Parathyroid adenoma (tissue), 2 donors: ENCODE measurements around the gene NEK1.

Experiments
- H2AFZ ChIP-seq: fragments of 300-600 bp; sonication (generic); one replicate; pipeline ENCODE4 v1.7.0; 2017; ENCODE audit warnings: antibody characterized with exemption, mild to moderate bottlenecking
- H3K27ac ChIP-seq: fragments of 300-600 bp; sonication (generic); one replicate; pipeline ENCODE4 v1.7.0; 2017
- H3K27me3 ChIP-seq: fragments of 300-600 bp; sonication (generic); one replicate; pipeline ENCODE4 v1.7.0; 2017; ENCODE audit warnings: low read length; ENCODE audit not compliant: control insufficient read depth, insufficient read depth
- H3K36me3 ChIP-seq: fragments of 300-600 bp; sonication (generic); one replicate; pipeline ENCODE4 v1.7.0; 2017; ENCODE audit warnings: low read length; ENCODE audit not compliant: control insufficient read depth, insufficient read depth
- H3K4me1 ChIP-seq: fragments of 300-600 bp; sonication (generic); one replicate; pipeline ENCODE4 v1.7.0; 2017; ENCODE audit warnings: control low read depth
- H3K4me2 ChIP-seq: fragments of 300-600 bp; sonication (generic); one replicate; pipeline ENCODE4 v1.7.0; 2017; ENCODE audit warnings: low read length
- H3K4me3 ChIP-seq: fragments of 300-600 bp; sonication (generic); one replicate; pipeline ENCODE4 v1.7.0; 2017; ENCODE audit warnings: low read depth, low read length
- H3K79me2 ChIP-seq: fragments of 300-600 bp; sonication (generic); one replicate; pipeline ENCODE4 v1.7.0; 2017; ENCODE audit warnings: control low read depth
- H3K9ac ChIP-seq: fragments of 300-600 bp; sonication (generic); one replicate; pipeline ENCODE4 v1.7.0; 2017; ENCODE audit warnings: mild to moderate bottlenecking
- H3K9me3 ChIP-seq: fragments of 300-600 bp; sonication (generic); one replicate; pipeline ENCODE4 v1.7.0; 2017; ENCODE audit warnings: low read length; ENCODE audit not compliant: control insufficient read depth
- CTCF ChIP-seq: fragments of 300-600 bp; sonication (generic); IDR thresholded peaks from one replicate; pipeline ENCODE4 v1.7.0; 2017; ENCODE audit warnings: antibody characterized with exemption, mild to moderate bottlenecking
- donor health status: primary hyperparathyroidism.

NEK1 gene

GRCh38 chr4:169645627-169646026 is 33.2 kb upstream of the NEK1 start:
- H3K9ac ChIP-seq = no peak overlapping the region
- H3K79me2 ChIP-seq = no peaks in the 10 kb centered on the region
- H3K27me3 ChIP-seq = no peaks in the 10 kb centered on the region
- H3K36me3 ChIP-seq = no peaks in the 10 kb centered on the region
- TF ChIP-seq CTCF = no peak
- H3K4me3 ChIP-seq = no peak overlapping the region
- H3K27ac ChIP-seq = no peak overlapping the region
- H3K9me3 ChIP-seq = no peaks in the 10 kb centered on the region
- H3K4me1 ChIP-seq = no peaks in the 10 kb centered on the region
- H3K4me2 ChIP-seq = no peak overlapping the region
- H2AFZ ChIP-seq = no peak overlapping the region

- Histone ChIP-seq H3K27me3 (no peaks in the 10 kb centered on the region), H3K9me3 (no peaks in the 10 kb centered on the region), H3K4me2 (no peak overlapping the region), H3K4me3 (no peak overlapping the region), H3K9ac (no peak overlapping the region), H3K4me1 (no peaks in the 10 kb centered on the region), H3K27ac (no peak overlapping the region), H3K36me3 (no peaks in the 10 kb centered on the region), H2AFZ (no peak overlapping the region), H3K79me2 (no peaks in the 10 kb centered on the region)
- TF ChIP-seq CTCF = no peak
These were observed 32.4 kb upstream of the NEK1 start for GRCh38 chr4:169644802-169645201.

- Histone ChIP-seq H3K4me2 (no peak overlapping the region), H3K36me3 (no peaks in the 10 kb centered on the region), H3K4me1 (no peaks in the 10 kb centered on the region), H2AFZ (no peak overlapping the region), H3K9me3 (no peaks in the 10 kb centered on the region), H3K4me3 (no peak overlapping the region), H3K27me3 (no peaks in the 10 kb centered on the region), H3K27ac (no peak overlapping the region), H3K79me2 (peaks cover 6% of the 10 kb centered on the region), H3K9ac (no peak overlapping the region)
- TF ChIP-seq CTCF = no peak
These were observed 28.0 kb upstream of the NEK1 start for GRCh38 chr4:169640261-169640870.

GRCh38 chr4:169634975-169635374 is 22.6 kb upstream of the NEK1 start:
- H2AFZ ChIP-seq = no peak overlapping the region
- H3K27me3 ChIP-seq = no peaks in the 10 kb centered on the region
- no peak for TF ChIP-seq CTCF
- peaks cover 6% of the 10 kb centered on the region for H3K79me2 ChIP-seq
- no peak overlapping the region for H3K27ac ChIP-seq
- no peaks in the 10 kb centered on the region for H3K4me1 ChIP-seq
- H3K9ac ChIP-seq = no peak overlapping the region
- H3K9me3 ChIP-seq = no peaks in the 10 kb centered on the region
- H3K4me3 ChIP-seq = no peak overlapping the region
- no peak overlapping the region for H3K4me2 ChIP-seq
- no peaks in the 10 kb centered on the region for H3K36me3 ChIP-seq

- H3K9ac ChIP-seq = no peak overlapping the region
- no peak overlapping the region for H3K27ac ChIP-seq
- no peak overlapping the region for H3K4me2 ChIP-seq
- no peaks in the 10 kb centered on the region for H3K9me3 ChIP-seq
- no peak overlapping the region for H2AFZ ChIP-seq
- no peaks in the 10 kb centered on the region for H3K36me3 ChIP-seq
- no peaks in the 10 kb centered on the region for H3K27me3 ChIP-seq
- no peak overlapping the region for H3K4me3 ChIP-seq
- H3K79me2 ChIP-seq = peaks cover 4% of the 10 kb centered on the region
- H3K4me1 ChIP-seq = no peaks in the 10 kb centered on the region
- TF ChIP-seq CTCF = no peak
These were observed 20.5 kb upstream of the NEK1 start for GRCh38 chr4:169632896-169633295.
